HUES6 (cell line): ENCODE data around the gene PRKRIP1.

Experiments used
- H3K27ac ChIP-seq: 2 replicates; pipeline ENCODE4 v1.7.0; 2013; ENCODE audit warnings: low read depth, mild to moderate bottlenecking, low read length, inconsistent platforms
- H3K27me3 ChIP-seq: 2 replicates; pipeline ENCODE4 v1.6.1; 2013; ENCODE audit warnings: low read length; ENCODE audit not compliant: control insufficient read depth, insufficient read depth
- H3K36me3 ChIP-seq: 2 replicates; pipeline ENCODE4 v1.6.1; 2013; ENCODE audit warnings: low read length; ENCODE audit not compliant: control insufficient read depth, insufficient read depth
- H3K4me1 ChIP-seq: 2 replicates; pipeline ENCODE4 v1.6.1; 2013; ENCODE audit warnings: low read length; ENCODE audit not compliant: control insufficient read depth, insufficient read depth
- H3K4me3 ChIP-seq: 2 replicates; pipeline ENCODE4 v1.5.1; 2013; ENCODE audit warnings: low read depth, low read length
- H3K9ac ChIP-seq: one replicate; pipeline ENCODE4 v1.6.1; 2013; ENCODE audit warnings: mild to moderate bottlenecking, low read length
- H3K9me3 ChIP-seq: 2 replicates; pipeline ENCODE4 v1.6.1; 2013; ENCODE audit warnings: low read depth, low read length; ENCODE audit not compliant: control insufficient read depth, insufficient read depth

PRKRIP1 gene

GRCh38 chr7:102416406-102416805, 20.2 kb downstream of the PRKRIP1 start:
- Histone ChIP-seq H3K27me3 (no peaks in the 10 kb centered on the region), H3K9ac (no peak overlapping the region), H3K9me3 (no peaks in the 10 kb centered on the region), H3K27ac (no peak overlapping the region), H3K36me3 (peaks cover 74% of the 10 kb centered on the region), H3K4me1 (peaks cover 7% of the 10 kb centered on the region; the same call in 1 of the 2 replicates), H3K4me3 (no peak overlapping the region)

DNA sequence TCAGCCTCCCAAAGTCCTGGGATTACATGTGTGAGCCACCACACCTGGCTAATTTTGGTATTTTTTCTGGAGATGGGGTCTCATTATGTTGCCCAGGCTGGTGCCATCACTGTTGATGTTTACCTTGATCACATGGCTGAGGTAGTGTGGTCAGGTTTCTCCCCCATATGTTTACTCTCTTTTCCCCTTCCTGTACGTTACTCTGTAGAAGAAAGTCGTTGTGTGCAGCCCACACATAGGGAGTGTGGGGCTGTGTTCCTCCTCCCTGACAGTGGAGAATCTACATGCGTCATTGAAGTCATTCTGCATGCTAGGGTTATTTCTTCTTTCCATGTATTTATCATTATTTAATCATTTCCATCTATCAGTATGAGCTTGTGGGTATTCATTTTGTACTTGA, 20.9 kb downstream of the PRKRIP1 start:
- no peak overlapping the region for H3K27ac ChIP-seq
- H3K4me3 ChIP-seq: no peak overlapping the region
- peaks cover 72% of the 10 kb centered on the region for H3K36me3 ChIP-seq
- no peaks in the 10 kb centered on the region for H3K27me3 ChIP-seq
- peaks cover 7% of the 10 kb centered on the region; the same call in 1 of the 2 replicates for H3K4me1 ChIP-seq
- no peak overlapping the region for H3K9ac ChIP-seq
- no peaks in the 10 kb centered on the region for H3K9me3 ChIP-seq

DNA sequence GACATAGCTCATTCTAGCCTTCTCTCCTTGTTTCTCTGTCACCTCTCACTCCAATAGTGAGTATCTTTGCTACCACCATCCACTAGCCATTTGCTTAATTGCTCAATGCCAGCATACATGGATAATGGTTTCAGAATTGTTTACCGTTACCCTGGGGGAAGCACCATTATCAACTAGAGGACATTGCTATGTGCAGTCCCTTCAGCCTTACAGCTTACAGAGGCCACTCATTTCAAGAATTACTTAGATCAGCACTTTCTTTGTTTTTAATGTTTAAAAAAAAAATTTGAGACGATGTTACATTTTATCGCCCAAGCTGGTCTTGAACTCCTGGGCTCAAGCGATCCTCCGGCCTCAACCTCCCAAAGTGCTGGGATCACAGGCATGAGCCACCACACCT, 22.4 kb downstream of the PRKRIP1 start:
- Histone ChIP-seq H3K27ac (no peak overlapping the region), H3K27me3 (no peaks in the 10 kb centered on the region), H3K36me3 (peaks cover 63% of the 10 kb centered on the region)

GRCh38 chr7:102421706-102422240, 25.6 kb downstream of the PRKRIP1 start:
- H3K27me3 ChIP-seq: no peaks in the 10 kb centered on the region
- peaks cover 29% of the 10 kb centered on the region; the same call in 1 of the 2 replicates for H3K4me1 ChIP-seq
- H3K27ac ChIP-seq: no peak overlapping the region
- peaks cover 67% of the 10 kb centered on the region for H3K36me3 ChIP-seq
- H3K9ac ChIP-seq: no peak overlapping the region
- no peaks in the 10 kb centered on the region for H3K9me3 ChIP-seq
- no peak overlapping the region for H3K4me3 ChIP-seq

More for the DNA sequence above, 22.4 kb downstream of the PRKRIP1 start:
- H3K9ac ChIP-seq: no peak overlapping the region
- no peaks in the 10 kb centered on the region for H3K9me3 ChIP-seq
- H3K4me3 ChIP-seq: no peak overlapping the region
- peaks cover 7% of the 10 kb centered on the region; the same call in 1 of the 2 replicates for H3K4me1 ChIP-seq

- Histone ChIP-seq H3K9ac (peak overlapping the region; percentile 13), H3K27ac (peak overlapping the region; percentile 29; the same call in 1 of the 2 replicates), H3K36me3 (peaks cover 50% of the 10 kb centered on the region), H3K9me3 (no peaks in the 10 kb centered on the region), H3K4me1 (peaks cover 29% of the 10 kb centered on the region; the same call in 1 of the 2 replicates), H3K27me3 (no peaks in the 10 kb centered on the region), H3K4me3 (no peak overlapping the region)
Observed at GRCh38 chr7:102424129-102424551, 28.0 kb downstream of the PRKRIP1 start.

GRCh38 chr7:102424787-102425218, 28.6 kb downstream of the PRKRIP1 start:
- Histone ChIP-seq H3K4me3 (no peak overlapping the region), H3K36me3 (peaks cover 44% of the 10 kb centered on the region), H3K27me3 (no peaks in the 10 kb centered on the region), H3K27ac (no peak overlapping the region), H3K4me1 (peaks cover 29% of the 10 kb centered on the region; the same call in 1 of the 2 replicates), H3K9me3 (no peaks in the 10 kb centered on the region), H3K9ac (no peak overlapping the region)

GRCh38 chr7:102425639-102426267, 29.6 kb downstream of the PRKRIP1 start:
- Histone ChIP-seq H3K27ac (no peak overlapping the region), H3K4me3 (no peak overlapping the region), H3K9ac (peak overlapping the region; percentile 12), H3K9me3 (no peaks in the 10 kb centered on the region), H3K4me1 (peaks cover 25% of the 10 kb centered on the region; the same call in 1 of the 2 replicates), H3K36me3 (peaks cover 35% of the 10 kb centered on the region), H3K27me3 (no peaks in the 10 kb centered on the region)

DNA sequence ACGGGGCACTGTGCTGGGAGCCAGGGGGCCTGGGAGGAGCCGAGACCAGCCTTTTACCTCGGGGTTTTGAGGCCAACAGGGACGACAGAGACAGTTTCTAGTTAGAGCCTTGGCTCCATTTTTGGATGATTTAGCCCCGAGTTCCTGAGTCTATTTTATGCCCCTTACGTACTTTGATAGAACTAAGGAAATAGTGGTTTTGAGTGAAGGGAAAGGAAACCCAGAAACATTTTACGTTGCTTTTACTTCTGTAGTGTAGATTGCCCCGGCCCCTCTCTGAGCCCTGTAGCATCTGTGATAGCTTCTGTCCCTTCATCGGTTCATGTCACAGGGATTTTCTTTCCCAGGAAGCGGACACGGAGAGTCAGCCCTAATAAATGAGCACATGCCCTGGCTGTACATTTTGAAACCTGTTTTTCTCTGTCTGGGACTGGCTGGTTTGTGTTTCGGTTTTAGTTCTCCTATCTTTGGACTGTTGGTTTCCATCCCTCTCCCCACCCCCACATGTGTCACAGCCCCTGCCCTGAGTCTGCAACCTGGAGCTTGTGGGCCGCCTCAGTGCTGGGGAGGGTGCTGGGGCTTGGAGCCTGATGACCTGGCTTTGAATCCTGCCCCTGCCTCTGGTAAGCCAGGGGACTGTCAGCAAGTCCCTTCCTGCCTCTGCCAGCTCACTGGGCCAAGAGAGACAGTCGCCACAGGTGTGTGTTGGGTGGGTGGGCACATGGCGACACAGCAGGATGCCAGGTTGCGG, 30.3 kb downstream of the PRKRIP1 start:
- Histone ChIP-seq H3K4me1 (peaks cover 30% of the 10 kb centered on the region), H3K27me3 (no peaks in the 10 kb centered on the region), H3K36me3 (peaks cover 29% of the 10 kb centered on the region)

DNA sequence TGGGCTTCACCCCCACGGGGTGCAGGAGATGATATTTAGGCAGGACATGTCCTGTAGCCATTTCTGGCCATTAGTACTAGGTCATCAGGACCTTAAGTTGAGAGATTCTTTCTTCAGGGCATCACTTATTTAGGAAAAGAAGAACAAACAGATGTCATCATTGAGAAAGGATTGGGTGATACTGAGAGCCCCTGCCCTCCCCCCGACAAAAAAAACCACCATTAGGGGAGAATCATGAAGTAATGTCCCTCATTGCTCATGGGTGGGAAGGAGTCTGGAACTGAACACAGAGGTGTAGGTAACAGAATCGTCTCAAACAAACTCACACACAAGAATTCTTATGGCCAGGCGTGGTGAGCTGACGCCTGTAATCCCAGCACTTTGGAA, 30.8 kb downstream of the PRKRIP1 start:
- Histone ChIP-seq H3K4me3 (no peak overlapping the region), H3K36me3 (peaks cover 29% of the 10 kb centered on the region), H3K9ac (no peak overlapping the region), H3K27me3 (no peaks in the 10 kb centered on the region), H3K4me1 (peaks cover 35% of the 10 kb centered on the region), H3K27ac (no peak overlapping the region), H3K9me3 (no peaks in the 10 kb centered on the region)

More for the DNA sequence above, 30.3 kb downstream of the PRKRIP1 start:
- Histone ChIP-seq H3K4me3 (no peak overlapping the region), H3K9ac (no peak overlapping the region), H3K9me3 (no peaks in the 10 kb centered on the region), H3K27ac (no peak overlapping the region)

DNA sequence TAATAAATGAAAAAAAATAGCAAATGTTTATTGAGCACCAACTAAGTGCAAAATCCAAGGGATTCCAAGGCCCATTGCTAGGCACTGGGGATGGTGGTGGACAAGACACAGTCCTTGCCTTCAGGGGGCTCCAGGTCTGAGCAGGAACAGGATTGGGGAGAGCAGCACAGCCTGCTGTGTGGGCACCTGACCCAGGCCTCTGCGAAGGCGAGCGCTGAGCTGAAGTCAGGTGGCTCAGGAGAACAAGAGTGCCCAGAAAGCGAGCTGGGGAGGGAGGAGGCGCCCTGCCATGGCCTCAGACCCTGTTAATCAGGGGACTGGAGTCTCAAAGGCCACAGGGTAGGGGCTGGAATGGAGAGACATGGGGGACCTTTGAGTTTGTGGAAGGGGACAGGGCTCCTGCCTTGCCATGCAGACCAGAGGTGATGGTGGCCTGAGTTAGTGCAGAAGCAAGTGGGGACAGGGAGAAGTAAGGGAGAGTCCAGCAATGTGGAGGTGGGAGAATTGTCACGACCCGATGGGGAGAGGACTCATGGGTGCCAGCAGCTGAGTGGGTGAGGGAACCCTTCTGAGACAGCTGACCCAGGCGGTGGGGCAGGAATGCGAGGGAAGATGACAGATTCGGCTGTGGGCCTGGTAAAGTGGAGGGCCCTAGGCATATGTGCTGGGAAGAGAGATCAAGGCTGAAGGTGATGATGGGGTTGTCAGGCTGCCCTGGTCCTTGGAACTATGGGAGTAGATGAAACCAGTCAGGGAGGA, 33.2 kb downstream of the PRKRIP1 start:
- Histone ChIP-seq H3K4me1 (peaks cover 34% of the 10 kb centered on the region), H3K36me3 (peaks cover 24% of the 10 kb centered on the region), H3K9ac (no peak overlapping the region), H3K27ac (no peak overlapping the region), H3K27me3 (no peaks in the 10 kb centered on the region), H3K9me3 (no peaks in the 10 kb centered on the region), H3K4me3 (no peak overlapping the region)
